ENCODE data around the gene CLIP1. TPM values are rescaled to one million over a fixed set of nuclear protein-coding genes. Genes with fewer than 3 reads are reported as not detected.

Gene CLIP1
- total and polyA plus RNA-seq, 2 of the 13 experiments (the other 11 are each of a cell fraction or from before 2014, with no cell fraction given), result 28.9 to 43.7 TPM

DNA sequence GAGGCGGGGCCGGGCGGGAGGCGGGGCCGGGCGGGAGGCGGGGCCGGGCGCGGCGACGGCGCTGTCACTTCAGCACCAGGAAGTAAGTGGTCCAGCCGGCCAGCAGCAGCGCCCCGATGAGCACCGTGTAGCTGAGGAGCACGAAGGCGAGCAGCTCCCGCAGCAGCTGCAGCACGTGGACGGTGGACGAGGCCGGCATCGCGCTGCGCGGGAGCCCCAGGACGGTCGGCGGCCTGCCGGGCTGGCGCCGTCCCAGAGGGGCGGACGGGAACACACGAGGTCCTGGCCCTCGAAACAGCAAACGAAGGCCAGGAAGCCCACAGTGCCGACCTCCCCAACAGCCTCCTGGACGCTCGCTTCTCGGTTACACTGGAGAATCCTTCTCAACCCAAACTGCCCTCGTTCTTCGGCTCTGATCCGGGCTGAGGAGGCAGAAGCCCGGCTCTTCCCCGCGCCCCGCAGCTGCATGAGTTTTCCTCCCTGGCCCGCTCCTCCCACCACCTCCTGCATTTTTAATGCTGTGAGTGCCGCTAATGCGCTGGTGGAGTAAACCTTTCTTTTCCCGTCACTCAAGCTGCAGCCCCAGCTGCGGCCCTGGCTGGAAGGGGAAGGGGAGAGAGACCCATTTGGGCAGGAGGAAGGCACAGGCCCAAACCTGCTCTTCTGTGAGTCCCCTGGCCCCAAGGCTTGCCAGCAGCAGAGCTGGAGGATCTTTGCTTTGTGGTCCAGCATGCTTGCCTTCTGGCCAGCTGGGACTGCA is 195.9 kb downstream of the CLIP1 start (continued):
- TF ChIP-seq ZZZ3 (CRISPR knock-in tag; IDR thresholded peaks at IDR 0.05; ENCODE audit: borderline replicate concordance) (peak; percentile 38; the same call in 1 of the 2 replicates), ZNF740 (CRISPR knock-in tag; IDR thresholded peaks at IDR 0.05) (peak; percentile 78), DNMT1 (CRISPR knock-in tag; IDR thresholded peaks at IDR 0.05) (0 out of 2 replicates have a peak, but pooled peaks have one; percentile 76), SNRNP70 (IDR thresholded peaks at IDR 0.05; ENCODE audit: low read depth, low read length) (no peak), REXO4 (CRISPR knock-in tag; IDR thresholded peaks at IDR 0.05; ENCODE audit: borderline replicate concordance) (peak; percentile 88; the same call in 1 of the 2 replicates), IRX3 (CRISPR knock-in tag; IDR thresholded peaks at IDR 0.05; ENCODE audit: borderline replicate concordance, low read depth) (peak; percentile 74; the same call in 1 of the 2 replicates), ELF1 (CRISPR knock-in tag; IDR thresholded peaks at IDR 0.05) (no peak), PAX8 (CRISPR knock-in tag; IDR thresholded peaks at IDR 0.05; ENCODE audit: borderline replicate concordance) (0 out of 2 replicates have a peak, but pooled peaks have one; percentile 14), ZNF678 (CRISPR knock-in tag; IDR thresholded peaks at IDR 0.05) (peak; percentile 82; the same call in 1 of the 2 replicates), HOXA3 (CRISPR knock-in tag; IDR thresholded peaks at IDR 0.05) (no peak), ZNF83 (CRISPR knock-in tag; IDR thresholded peaks at IDR 0.05; ENCODE audit: borderline replicate concordance) (peak; percentile 90), HMG20A (CRISPR knock-in tag; IDR thresholded peaks at IDR 0.05; ENCODE audit: borderline replicate concordance) (no peak), ZNF704 (CRISPR knock-in tag; IDR thresholded peaks at IDR 0.05; ENCODE audit: borderline replicate concordance) (peak; percentile 73; the same call in 1 of the 2 replicates), ZNF749 (CRISPR knock-in tag; IDR thresholded peaks at IDR 0.05; ENCODE audit: borderline replicate concordance) (peak; percentile 73; the same call in 1 of the 2 replicates), ZNF251 (CRISPR knock-in tag; IDR thresholded peaks at IDR 0.05) (0 out of 2 replicates have a peak, but pooled peaks have one; percentile 62), JUND (CRISPR knock-in tag; IDR thresholded peaks at IDR 0.05) (no peak), TIGD3 (CRISPR knock-in tag; IDR thresholded peaks at IDR 0.05; ENCODE audit: borderline replicate concordance) (no peak), GABPA (IDR thresholded peaks at IDR 0.05; ENCODE audit: low read depth, low read length) (no peak), GABPA (CRISPR knock-in tag; IDR thresholded peaks at IDR 0.05; ENCODE audit: low read depth) (no peak)
- TF ChIP-seq, protein P1, sequence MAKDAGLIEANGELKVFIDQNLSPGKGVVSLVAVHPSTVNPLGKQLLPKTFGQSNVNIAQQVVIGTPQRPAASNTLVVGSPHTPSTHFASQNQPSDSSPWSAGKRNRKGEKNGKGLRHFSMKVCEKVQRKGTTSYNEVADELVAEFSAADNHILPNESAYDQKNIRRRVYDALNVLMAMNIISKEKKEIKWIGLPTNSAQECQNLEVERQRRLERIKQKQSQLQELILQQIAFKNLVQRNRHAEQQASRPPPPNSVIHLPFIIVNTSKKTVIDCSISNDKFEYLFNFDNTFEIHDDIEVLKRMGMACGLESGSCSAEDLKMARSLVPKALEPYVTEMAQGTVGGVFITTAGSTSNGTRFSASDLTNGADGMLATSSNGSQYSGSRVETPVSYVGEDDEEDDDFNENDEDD (CRISPR knock-in tag; IDR thresholded peaks at IDR 0.05; ENCODE audit: borderline replicate concordance), result peak; percentile 94
- TF ChIP-seq, protein P2, sequence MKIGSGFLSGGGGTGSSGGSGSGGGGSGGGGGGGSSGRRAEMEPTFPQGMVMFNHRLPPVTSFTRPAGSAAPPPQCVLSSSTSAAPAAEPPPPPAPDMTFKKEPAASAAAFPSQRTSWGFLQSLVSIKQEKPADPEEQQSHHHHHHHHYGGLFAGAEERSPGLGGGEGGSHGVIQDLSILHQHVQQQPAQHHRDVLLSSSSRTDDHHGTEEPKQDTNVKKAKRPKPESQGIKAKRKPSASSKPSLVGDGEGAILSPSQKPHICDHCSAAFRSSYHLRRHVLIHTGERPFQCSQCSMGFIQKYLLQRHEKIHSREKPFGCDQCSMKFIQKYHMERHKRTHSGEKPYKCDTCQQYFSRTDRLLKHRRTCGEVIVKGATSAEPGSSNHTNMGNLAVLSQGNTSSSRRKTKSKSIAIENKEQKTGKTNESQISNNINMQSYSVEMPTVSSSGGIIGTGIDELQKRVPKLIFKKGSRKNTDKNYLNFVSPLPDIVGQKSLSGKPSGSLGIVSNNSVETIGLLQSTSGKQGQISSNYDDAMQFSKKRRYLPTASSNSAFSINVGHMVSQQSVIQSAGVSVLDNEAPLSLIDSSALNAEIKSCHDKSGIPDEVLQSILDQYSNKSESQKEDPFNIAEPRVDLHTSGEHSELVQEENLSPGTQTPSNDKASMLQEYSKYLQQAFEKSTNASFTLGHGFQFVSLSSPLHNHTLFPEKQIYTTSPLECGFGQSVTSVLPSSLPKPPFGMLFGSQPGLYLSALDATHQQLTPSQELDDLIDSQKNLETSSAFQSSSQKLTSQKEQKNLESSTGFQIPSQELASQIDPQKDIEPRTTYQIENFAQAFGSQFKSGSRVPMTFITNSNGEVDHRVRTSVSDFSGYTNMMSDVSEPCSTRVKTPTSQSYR (CRISPR knock-in tag; IDR thresholded peaks at IDR 0.05; ENCODE audit: borderline replicate concordance), result peak; percentile 69; the same call in 1 of the 2 replicates
- TF ChIP-seq, protein P3, sequence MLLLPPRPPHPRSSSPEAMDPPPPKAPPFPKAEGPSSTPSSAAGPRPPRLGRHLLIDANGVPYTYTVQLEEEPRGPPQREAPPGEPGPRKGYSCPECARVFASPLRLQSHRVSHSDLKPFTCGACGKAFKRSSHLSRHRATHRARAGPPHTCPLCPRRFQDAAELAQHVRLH (CRISPR knock-in tag; IDR thresholded peaks at IDR 0.05; ENCODE audit: borderline replicate concordance, low read depth), result peak; percentile 76
